Loucy (cell line): ENCODE data around the gene TFAP2C.

Experiments
- CTCF ChIP-seq: fragments of 200-600 bp; sonication (generic); conservative IDR thresholded peaks from 2 replicates; pipeline ENCODE4 v1.5.1; 2014; ENCODE audit warnings: mild to moderate bottlenecking, antibody characterized with exemption, low read length
- EZH2phosphoT487 ChIP-seq: fragments of 200-600 bp; IDR thresholded peaks from 2 replicates; pipeline ENCODE4 v1.6.1; 2018; ENCODE audit warnings: antibody characterized with exemption, mild to moderate bottlenecking, moderate library complexity, borderline replicate concordance

- TF ChIP-seq CTCF (no peak), EZH2phosphoT487 (no peak)
Measured at GRCh38 chr20:56616716-56617115, 12.4 kb upstream of the TFAP2C start.
